Vagina (tissue), 2 donors: ENCODE measurements around the gene SSTR5.

Source experiments
- CTCF ChIP-seq, 3 experiments: fragments of 450-650 bp in 2 of 3; fragments of 200-600 bp in 1 of 3; sonication (generic) in 1 of 3; IDR thresholded peaks; one replicate each; pipeline ENCODE4 v1.5.1; 2017 to 2019; ENCODE audit warnings: antibody characterized with exemption in 3 of 3, mild to moderate bottlenecking in 2 of 3, moderate library complexity in 2 of 3
- POLR2A ChIP-seq, 2 donors: fragments of 450-650 bp; IDR thresholded peaks; one replicate each; pipeline ENCODE4 v1.6.1; 2017; ENCODE audit warnings: antibody characterized with exemption in 2 of 2, mild to moderate bottlenecking in 2 of 2, moderate library complexity in 2 of 2
- POLR2AphosphoS5 ChIP-seq, 2 donors: sonication (generic); formaldehyde crosslinking; IDR thresholded peaks; one replicate each; pipeline ENCODE4 v1.9.0; 2017; ENCODE audit warnings: antibody characterized with exemption in 2 of 2, mild to moderate bottlenecking in 2 of 2, low read depth in 1 of 2; ENCODE audit not compliant: insufficient read depth in 1 of 2

GRCh38 chr16:1049976-1050247 is 22.6 kb upstream of the SSTR5 start:
- TF ChIP-seq POLR2A (IDR thresholded peaks at IDR 0.05) (no peak), CTCF (IDR thresholded peaks at IDR 0.05) (no peak), POLR2AphosphoS5 (IDR thresholded peaks at IDR 0.05; ENCODE audit: insufficient read depth in 1 of 2, low read depth in 1 of 2) (no peak)
